ENCODE data around the gene UNC119B.

Gene UNC119B

GRCh38 chr12:120688527-120689071 is 21.7 kb upstream of the UNC119B start:
- DNase-seq = no peak

GRCh38 chr12:120689397-120690082 is 20.7 kb upstream of the UNC119B start:
- no peak for DNase-seq

- no peak for DNase-seq
These were observed 20.2 kb upstream of the UNC119B start for GRCh38 chr12:120690083-120690450.

DNA sequence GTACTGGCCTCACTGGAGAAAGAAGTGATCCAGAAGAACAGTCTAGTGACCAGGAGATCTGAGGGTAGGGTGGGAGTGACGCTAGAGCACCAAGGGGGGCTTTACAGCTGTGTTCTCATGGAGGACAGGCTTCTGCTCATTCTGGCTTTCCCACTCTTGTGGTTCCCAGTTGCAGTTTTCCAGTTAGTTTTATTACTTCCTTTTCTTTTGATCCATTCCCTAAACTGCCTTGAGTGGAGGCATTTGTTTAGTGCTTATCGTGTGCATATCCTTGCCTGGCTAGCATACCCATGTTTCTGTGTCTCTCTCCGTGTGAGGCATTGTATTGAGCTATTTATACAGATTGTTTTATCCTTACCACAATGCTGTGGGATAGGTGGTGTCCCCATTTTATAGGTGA is 19.3 kb upstream of the UNC119B start:
- no peak for DNase-seq

- DNase-seq = no peak
These were observed 17.7 kb upstream of the UNC119B start for GRCh38 chr12:120692524-120693033.

- no peak for DNase-seq
These were observed 16.4 kb upstream of the UNC119B start for GRCh38 chr12:120693848-120694247.

- DNase-seq = no peak
These were observed 13.6 kb upstream of the UNC119B start for GRCh38 chr12:120696626-120697025.

GRCh38 chr12:120697344-120697743 is 12.9 kb upstream of the UNC119B start:
- DNase-seq = no peak

DNA sequence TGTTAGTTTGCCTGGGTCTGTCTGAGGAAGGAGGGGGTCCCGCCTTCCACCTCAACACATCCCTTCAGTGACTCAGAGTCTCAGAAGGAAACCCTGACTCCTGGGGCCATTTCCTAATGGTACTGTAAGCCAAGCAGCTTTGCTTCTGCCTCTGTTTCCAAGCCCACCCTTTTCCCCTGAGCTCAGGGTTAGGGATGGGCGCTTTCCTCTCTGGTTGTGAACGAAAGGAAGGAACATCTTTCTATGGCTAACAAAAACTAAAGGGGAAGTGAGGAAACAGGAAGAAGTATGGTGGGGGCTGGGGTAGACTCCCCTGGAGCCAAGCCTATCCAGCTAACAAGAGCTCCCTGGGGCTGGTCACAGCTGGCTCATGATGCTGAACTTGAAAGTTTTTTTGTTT is 11.6 kb upstream of the UNC119B start:
- DNase-seq = no peak

GRCh38 chr12:120699553-120699952 is 10.7 kb upstream of the UNC119B start:
- no peak for DNase-seq

- no peak for DNase-seq
These were observed 9.4 kb upstream of the UNC119B start for GRCh38 chr12:120700886-120701285.

DNA sequence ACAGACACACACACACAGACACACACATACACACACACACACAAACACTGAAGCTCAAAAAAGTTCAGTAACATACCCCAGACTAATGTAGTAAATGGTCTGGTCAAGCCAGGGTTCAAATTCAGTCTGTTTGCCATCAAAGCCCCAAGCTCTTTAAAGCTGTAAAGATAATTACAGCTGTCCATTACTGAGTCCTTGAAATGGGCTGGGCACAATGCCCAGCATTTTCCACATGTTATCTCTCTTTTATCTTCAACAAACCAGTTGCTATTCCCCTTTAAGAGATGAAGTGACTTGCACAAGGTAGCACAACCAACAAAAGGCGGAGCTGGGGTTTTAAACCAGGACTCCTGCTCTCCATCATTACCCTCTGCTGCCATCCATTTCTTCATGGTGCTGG is 7.6 kb upstream of the UNC119B start:
- DNase-seq = no peak

- no peak for DNase-seq
These were observed 6.8 kb upstream of the UNC119B start for GRCh38 chr12:120703311-120703942.

DNA sequence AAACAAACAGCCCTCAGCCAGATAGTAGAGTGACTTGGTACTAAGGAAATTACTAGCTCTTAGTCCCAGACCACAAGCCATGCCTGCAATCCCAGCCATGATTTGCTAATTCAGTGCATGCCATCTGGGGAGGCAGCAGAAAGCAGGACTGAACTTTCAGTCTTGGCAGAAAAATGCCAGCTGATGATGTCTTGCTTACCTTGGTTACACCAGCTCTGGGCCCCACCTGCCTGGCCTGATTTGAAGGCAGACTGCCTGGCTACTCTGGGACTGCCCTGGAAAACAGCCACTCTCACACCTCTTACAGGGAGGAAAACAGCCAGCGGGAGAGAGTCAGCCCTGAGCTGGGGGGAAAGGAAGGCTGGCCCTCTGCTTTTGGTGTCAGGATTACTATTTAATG is 4.6 kb upstream of the UNC119B start:
- DNase-seq = no peak

GRCh38 chr12:120706029-120706428 is 4.2 kb upstream of the UNC119B start:
- no peak for DNase-seq

DNA sequence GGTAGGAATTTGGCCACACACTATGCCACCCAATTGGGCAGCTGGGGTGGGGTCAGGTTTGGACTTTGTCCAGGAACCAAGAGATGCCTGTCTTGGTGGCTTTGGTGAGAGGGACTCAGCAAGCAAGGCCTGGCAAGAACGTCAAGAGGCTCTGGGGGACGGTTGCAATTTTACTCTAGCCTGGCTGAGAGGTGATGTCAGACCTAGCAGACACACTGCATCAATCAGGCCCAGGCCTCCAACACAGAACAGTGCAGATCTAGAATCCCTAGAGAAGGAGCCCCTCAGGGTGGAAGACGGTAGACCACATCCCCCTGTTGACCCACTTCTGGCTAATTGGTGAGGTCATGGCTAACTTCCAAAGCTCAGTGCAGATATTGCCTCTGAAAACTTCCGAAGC is 1.6 kb upstream of the UNC119B start:
- no peak for DNase-seq

- DNase-seq = no peak
These were observed 593 bp downstream of the UNC119B start for GRCh38 chr12:120710805-120711296.

DNA sequence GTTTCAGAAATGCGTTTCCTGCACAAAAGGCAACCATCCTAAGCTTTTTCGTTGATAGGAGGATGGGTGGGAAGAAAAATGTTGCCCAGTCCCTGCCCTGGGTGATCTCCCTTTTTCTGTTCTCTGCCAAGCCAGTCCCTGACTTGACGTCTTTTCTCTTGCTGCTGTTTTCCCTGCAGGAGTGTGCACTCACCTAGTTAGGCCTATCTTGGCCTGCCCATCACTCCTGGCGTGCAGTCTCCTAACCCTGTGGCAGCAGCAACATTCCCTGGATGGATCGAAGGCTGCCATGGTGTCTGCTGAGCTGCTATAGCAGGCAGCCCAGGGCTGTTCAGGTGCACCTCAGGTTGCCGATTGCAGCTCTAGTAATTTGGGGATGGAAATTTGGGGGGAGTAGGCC is 1.2 kb downstream of the UNC119B start:
- DNase-seq = no peak

DNA sequence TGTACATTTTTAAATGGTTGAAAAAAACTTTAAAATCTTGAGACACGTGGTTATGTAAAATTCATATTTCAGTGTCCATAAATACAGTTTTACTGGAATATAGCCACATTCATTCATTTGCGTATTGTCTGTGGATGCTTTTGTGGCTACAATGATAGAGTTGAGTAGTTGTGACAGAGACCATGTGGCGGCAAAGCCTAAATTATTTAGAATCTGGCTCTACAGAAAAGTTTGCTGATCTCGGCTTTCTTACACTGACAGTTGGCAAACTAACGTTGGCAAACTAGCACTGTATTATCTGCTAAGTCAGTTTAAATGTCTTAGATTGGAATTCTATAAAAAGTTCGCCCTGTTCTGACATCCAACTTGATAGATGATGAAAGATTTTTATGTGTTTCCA is 2.4 kb downstream of the UNC119B start:
- no peak for DNase-seq

DNA sequence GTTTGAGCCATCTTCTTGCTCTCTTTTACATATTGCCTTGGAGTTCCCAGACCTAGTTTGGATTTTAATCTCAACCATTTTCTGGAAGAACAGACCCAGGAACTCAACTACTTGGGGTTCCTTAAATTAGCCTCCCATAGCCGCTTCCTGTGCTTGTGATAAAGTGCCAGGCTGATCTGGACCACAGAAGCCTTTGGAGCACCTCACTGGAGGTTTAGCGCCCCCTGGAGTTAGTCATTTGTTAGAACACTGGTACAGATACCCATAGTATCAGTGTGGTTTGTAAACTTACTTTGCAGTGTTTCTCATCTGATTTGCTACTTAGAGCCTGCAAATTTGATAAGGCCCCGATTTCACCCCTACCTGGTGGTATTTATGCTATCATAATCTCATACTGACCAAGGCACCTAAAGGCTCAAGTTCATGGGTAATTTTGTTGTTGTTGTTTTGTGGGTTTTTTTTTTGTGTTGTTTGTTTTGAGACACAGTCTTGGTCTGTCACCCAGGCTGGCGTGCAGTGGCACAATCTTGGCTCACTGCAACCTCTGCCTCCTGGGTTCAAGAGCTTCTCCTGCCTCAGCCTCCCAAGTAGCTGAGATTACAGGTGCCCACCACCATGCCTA is 3.7 kb downstream of the UNC119B start:
- DNase-seq = peak; percentile 59

GRCh38 chr12:120718055-120718454 is 7.8 kb downstream of the UNC119B start:
- DNase-seq = no peak

DNA sequence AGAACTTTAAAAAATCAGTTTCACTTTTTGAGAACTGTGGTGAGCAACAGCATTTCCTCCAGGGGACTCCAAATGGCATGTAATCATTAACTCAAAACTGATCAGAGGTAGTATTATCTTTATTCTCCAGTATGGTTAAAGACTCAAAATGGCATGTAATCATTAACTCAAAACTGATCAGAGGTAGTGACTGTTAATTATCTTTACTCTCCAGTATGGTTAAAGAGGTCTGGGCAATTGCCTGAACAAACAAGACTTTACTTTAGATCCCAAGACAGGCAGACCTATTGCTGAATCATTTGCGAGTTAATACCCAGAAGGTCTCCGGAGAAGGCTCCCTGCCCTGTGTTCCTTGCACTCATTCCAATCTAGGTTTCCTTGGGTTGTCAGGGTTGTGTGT is 8.8 kb downstream of the UNC119B start:
- no peak for DNase-seq

- DNase-seq = no peak
These were observed 9.4 kb downstream of the UNC119B start for GRCh38 chr12:120719496-120720233.
